Mammary epithelial cell (primary cell): ENCODE data around the gene JAK3.

Source experiments
- EZH2 ChIP-seq: IDR thresholded peaks from 2 replicates; pipeline ENCODE4 v1.6.1; 2012; ENCODE audit warnings: low read length, inconsistent platforms, borderline replicate concordance
- TF ChIP-seq, protein P1 (sequence below), 2 donors: IDR thresholded peaks in 1 of 2; conservative IDR thresholded peaks in 1 of 2; 2 replicates each; pipeline ENCODE4 v1.5.1; 2011 to 2012; ENCODE audit warnings: inconsistent platforms in 2 of 2, low read length in 2 of 2, mild to moderate bottlenecking in 2 of 2, control low read depth in 1 of 2, low read depth in 1 of 2; ENCODE audit not compliant: insufficient read depth in 1 of 2; ENCODE audit errors: extremely low read depth in 1 of 2

DNA sequence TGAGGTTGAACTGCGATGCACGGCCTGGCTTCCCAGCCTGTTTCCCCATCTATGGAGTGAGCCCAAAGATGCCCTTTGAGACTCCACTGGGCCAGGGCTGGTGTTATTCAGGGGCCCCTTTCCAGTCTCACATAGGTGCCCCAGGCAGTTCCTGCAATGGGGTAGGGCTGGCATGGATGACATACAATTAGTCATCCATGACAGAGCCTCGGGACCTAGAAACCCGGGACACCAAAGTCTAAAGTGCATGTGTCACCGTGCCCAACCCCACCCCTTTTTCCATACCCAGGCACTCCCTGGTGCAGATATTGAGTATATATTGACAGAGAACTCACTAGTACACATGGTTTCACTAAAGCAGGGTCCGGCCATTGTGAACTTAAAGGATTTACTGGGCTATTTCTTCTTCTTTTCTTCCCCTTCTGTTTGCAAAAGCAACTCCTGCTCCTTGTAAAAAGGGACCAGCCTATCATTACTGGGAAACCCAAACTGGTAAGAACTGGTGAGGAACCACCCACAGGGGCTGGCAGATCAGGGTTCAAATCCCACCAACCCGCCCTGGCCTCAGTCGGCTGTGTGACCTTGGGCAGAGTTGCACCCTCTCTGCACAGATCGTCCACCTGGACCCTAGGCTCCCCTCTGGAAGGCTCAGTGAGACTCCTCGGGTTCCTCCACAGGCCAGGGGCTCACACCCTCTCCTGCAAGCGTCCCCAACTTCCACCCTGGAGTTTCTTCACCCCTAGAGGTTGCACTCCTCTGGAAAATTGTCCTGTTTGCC is 50.2 kb downstream of the JAK3 start:
- TF ChIP-seq, protein P1, sequence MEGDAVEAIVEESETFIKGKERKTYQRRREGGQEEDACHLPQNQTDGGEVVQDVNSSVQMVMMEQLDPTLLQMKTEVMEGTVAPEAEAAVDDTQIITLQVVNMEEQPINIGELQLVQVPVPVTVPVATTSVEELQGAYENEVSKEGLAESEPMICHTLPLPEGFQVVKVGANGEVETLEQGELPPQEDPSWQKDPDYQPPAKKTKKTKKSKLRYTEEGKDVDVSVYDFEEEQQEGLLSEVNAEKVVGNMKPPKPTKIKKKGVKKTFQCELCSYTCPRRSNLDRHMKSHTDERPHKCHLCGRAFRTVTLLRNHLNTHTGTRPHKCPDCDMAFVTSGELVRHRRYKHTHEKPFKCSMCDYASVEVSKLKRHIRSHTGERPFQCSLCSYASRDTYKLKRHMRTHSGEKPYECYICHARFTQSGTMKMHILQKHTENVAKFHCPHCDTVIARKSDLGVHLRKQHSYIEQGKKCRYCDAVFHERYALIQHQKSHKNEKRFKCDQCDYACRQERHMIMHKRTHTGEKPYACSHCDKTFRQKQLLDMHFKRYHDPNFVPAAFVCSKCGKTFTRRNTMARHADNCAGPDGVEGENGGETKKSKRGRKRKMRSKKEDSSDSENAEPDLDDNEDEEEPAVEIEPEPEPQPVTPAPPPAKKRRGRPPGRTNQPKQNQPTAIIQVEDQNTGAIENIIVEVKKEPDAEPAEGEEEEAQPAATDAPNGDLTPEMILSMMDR (conservative IDR thresholded peaks at IDR 0.05 in 1 of 2, IDR thresholded peaks at IDR 0.05 in 1 of 2; ENCODE audit: extremely low read depth in 1 of 2, insufficient read depth in 1 of 2, low read depth in 1 of 2, low read length in 2 of 2), result no peak
- no peak for TF ChIP-seq EZH2
